GM12878 (cell line): ENCODE measurements around the gene CEP89. TPM values are rescaled to one million over a fixed set of nuclear protein-coding genes. Genes with fewer than 3 reads are reported as not detected.
"Not testable (repeated sequence)": the region's sequence is repeated elsewhere in the genome, so short reads cannot be mapped to it uniquely, and the experiment has no call there.

ENCODE experiments used
- ATAC-seq: fragments of 200-7000 bp; cut with Tn5 transposase; 3 replicates; pipeline ENCODE4 v1.9.1; 2020; ENCODE audit warnings: mild to moderate bottlenecking, moderate library complexity
- BruUV-seq: library from RNA; stranded (reverse); fragments of 400-500 nt; replicated peaks from 2 replicates; lab custom pipeline; 2021; lab: Mats Ljungman, UMichigan
- CTCF ChIA-PET: fragments of 300-600 bp; sonication (Branson Sonifier 250); formaldehyde crosslinking; extraction: SDS; loops from one replicate; lab custom pipeline; 2021; ENCODE audit warnings: inconsistent platforms; lab: Yijun Ruan, JAX
- POLR2A ChIA-PET: fragments of 350-600 bp; formaldehyde crosslinking; extraction: SDS; loops from one replicate; lab custom pipeline; 2021; ENCODE audit warnings: inconsistent platforms; lab: Charles Lee
- RAD21 ChIA-PET: fragments of 300-600 bp; sonication (Branson Sonifier 250); formaldehyde crosslinking; loops from one replicate; lab custom pipeline; 2023; ENCODE audit warnings: antibody characterized with exemption; ENCODE audit not compliant: unreplicated experiment; lab: Charles Lee
- SMC1A ChIA-PET: fragments of 300-600 bp; sonication (Branson Sonifier 250); formaldehyde crosslinking; loops from one replicate; lab custom pipeline; 2023; ENCODE audit not compliant: unreplicated experiment, uncharacterized antibody; lab: Charles Lee
- DNase-seq: peaks from one replicate; pipeline ENCODE4 v3.0.0-alpha.2; 2011; ENCODE audit warnings: low read depth, low spot score
- FAIRE-seq: peaks from 3 replicates; lab custom pipeline; 2011; peaks lifted over from hg19 to GRCh38; lab: Jason Lieb, UNC
- H2AFZ ChIP-seq: 2 replicates; pipeline ENCODE4 v1.6.0; 2011; ENCODE audit warnings: low read depth, low read length, control low read depth; ENCODE audit not compliant: control insufficient read depth
- H3K27ac ChIP-seq: 2 replicates; pipeline ENCODE4 v1.5.1; 2011; ENCODE audit warnings: control low read depth; ENCODE audit not compliant: control insufficient read depth, insufficient read depth
- H3K27me3 ChIP-seq, 2 experiments: replicated peaks in 1 of 2; 2 replicates each; pipeline versions ENCODE4 v1.6.0 to v1.6.1; 2011; ENCODE audit warnings: low read length in 1 of 2; ENCODE audit not compliant: control insufficient read depth in 2 of 2, insufficient read depth in 2 of 2
- H3K36me3 ChIP-seq, 2 experiments: 2 replicates each; pipeline ENCODE4 v1.5.1; 2011; ENCODE audit warnings: low read length in 1 of 2; ENCODE audit not compliant: control insufficient read depth in 2 of 2, insufficient read depth in 2 of 2
- H3K4me1 ChIP-seq: 2 replicates; pipeline ENCODE4 v1.6.1; 2011; ENCODE audit warnings: mild to moderate bottlenecking, low read length, moderate library complexity, mixed read lengths; ENCODE audit not compliant: control insufficient read depth, insufficient read depth
- H3K4me2 ChIP-seq: 2 replicates; pipeline ENCODE4 v1.6.0; 2011; ENCODE audit warnings: control low read depth; ENCODE audit not compliant: control insufficient read depth, insufficient read depth
- H3K4me3 ChIP-seq: fragments of 200-600 bp; sonication (generic); 2 replicates; pipeline ENCODE4 v1.5.1; 2016
- H3K79me2 ChIP-seq: 2 replicates; pipeline ENCODE4 v1.6.0; 2011; ENCODE audit warnings: low read length; ENCODE audit not compliant: control insufficient read depth, insufficient read depth
- H3K9ac ChIP-seq: 2 replicates; pipeline ENCODE4 v1.8.0; 2011; ENCODE audit warnings: low read length, control low read depth, mixed read lengths; ENCODE audit not compliant: control insufficient read depth, insufficient read depth
- H3K9me3 ChIP-seq: replicated peaks from 3 replicates; pipeline ENCODE4 v1.5.1; 2011; ENCODE audit warnings: mild to moderate bottlenecking, low read length; ENCODE audit not compliant: control insufficient read depth, insufficient read depth
- H4K20me1 ChIP-seq: 2 replicates; pipeline ENCODE4 v1.6.0; 2011; ENCODE audit not compliant: control insufficient read depth, insufficient read depth
- JUND ChIP-seq: IDR thresholded peaks from 2 replicates; pipeline ENCODE4 v1.6.1; 2012; ENCODE audit warnings: low read depth, mild to moderate bottlenecking, low read length, improper control_type of control experiment, moderate library complexity
- MYB ChIP-seq: fragments of 150-350 bp; IDR thresholded peaks from 2 replicates; pipeline ENCODE4 v1.6.1; 2014; ENCODE audit warnings: mild to moderate bottlenecking, low read depth, low read length, borderline replicate concordance
- RB1 ChIP-seq: fragments of 450-650 bp; formaldehyde crosslinking; IDR thresholded peaks from 2 replicates; pipeline ENCODE4 v1.6.1; 2017; ENCODE audit warnings: mild to moderate bottlenecking, borderline replicate concordance
- WGBS: methylation state at CpG from one replicate; pipeline ENCODE4 v1.1.6; 2016; ENCODE audit warnings: low lambda C conversion rate; ENCODE audit not compliant: insufficient replicate concordance, insufficient coverage; ENCODE audit errors: missing lambda C conversion rate; 5-methylcytosine and 5-hydroxymethylcytosine counted together
- in situ Hi-C: fragments of 300-500 bp; cut with MboI; formaldehyde crosslinking; loops from 9 replicates; pipeline ENCODE4 v1.14.3; 2018; ENCODE audit warnings: mixed read lengths
- intact Hi-C: fragments of 100-400 bp; cut with micrococcal nuclease; formaldehyde crosslinking; loops from one replicate; pipeline ENCODE4 v1.14.2; 2022; ENCODE audit not compliant: unreplicated experiment
- polyA plus RNA-seq, 11 experiments: library from polyadenylated mRNA; depleted of rRNA in 4 of 11; unstranded in 6 of 11; stranded (reverse) in 5 of 11; fragments of >200 nt; fragmentation: Nextera tagmentation in 4 of 11; fragmentation: Illumina TruSeq in 1 of 11; extraction: Ambion mirVana in 4 of 11; extraction: Trizol in 1 of 11; gene quantifications; 1 replicate in 1 of 11; 2 replicates in 10 of 11; pipeline versions ENCODE4 v1.2.1 to v1.2.3, GENCODE V29; 2011 to 2016; ENCODE audit warnings: inconsistent platforms in 2 of 11, missing spikeins in 2 of 11, low read depth in 1 of 11
- total RNA-seq, 4 experiments: library from RNA; depleted of rRNA in 3 of 4; stranded (reverse); fragments of >200 nt in 3 of 4; fragmentation: Illumina TruSeq in 1 of 4; extraction: Trizol in 1 of 4; gene quantifications; 2 replicates each; pipeline versions ENCODE4 v1.2.1 to v1.2.3, GENCODE V29; 2013 to 2021
- TF ChIP-seq, protein P1 (sequence below): IDR thresholded peaks from 2 replicates; pipeline ENCODE4 v1.6.1; 2012; ENCODE audit warnings: low read depth, low read length, improper control_type of control experiment

CEP89 gene
- total and polyA plus RNA-seq, 10 of the 15 experiments (the other 5 are each of a cell fraction or from before 2014, with no cell fraction given), result 6.0 to 19.3 (median 10.2) TPM

DNA sequence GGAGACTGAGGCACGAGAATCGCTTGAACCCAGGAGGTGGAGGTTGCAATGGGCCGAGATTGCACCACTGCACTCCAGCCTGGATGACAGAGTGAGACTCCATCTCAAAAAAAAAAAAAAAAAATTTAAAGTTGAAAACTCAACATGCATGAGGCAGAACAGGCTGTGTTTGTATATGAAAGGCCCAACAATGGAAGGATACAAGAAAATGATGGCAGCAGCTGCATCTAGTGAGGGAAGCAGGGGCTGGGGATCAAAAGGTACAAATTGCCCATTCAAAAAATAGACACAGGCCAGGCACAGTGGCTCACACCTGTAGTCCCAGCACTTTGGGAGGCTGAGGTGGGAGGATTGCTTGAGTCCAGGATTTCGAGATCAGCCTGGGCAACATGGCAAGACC lies 6.1 kb upstream of the CEP89 start:
- POLR2A ChIA-PET, H3K27ac ChIP-seq, DNase-seq, H3K9me3 ChIP-seq, SMC1A ChIA-PET, H3K4me1 ChIP-seq, H3K79me2 ChIP-seq, H2AFZ ChIP-seq, H3K4me2 ChIP-seq, H3K27me3 ChIP-seq, H3K4me3 ChIP-seq, H3K9ac ChIP-seq, H4K20me1 ChIP-seq, BruUV-seq, ATAC-seq, FAIRE-seq: not testable (repeated sequence)
- ChIA-PET CTCF (interaction anchor here (1.0 to 1.4 kb wide), 2 partner anchors 19 to 206 kb away, joined by 3 to 4 read pairs; no protein-coding TSS in a partner anchor), RAD21 (interaction anchor here (0.6 kb wide), 1 partner anchor 140 kb away, joined by 3 read pairs; no protein-coding TSS in a partner anchor)
- intact Hi-C loops, result loop anchor here (10.0 kb wide), 1 partner anchor 393 kb away; the partner anchor contains the start of gene PDCD5
- H3K36me3 ChIP-seq, result peaks cover 0 to 12% of the 10 kb centered on the region in 2 experiments; a peak in 2 of 4 replicates
- in situ Hi-C loops, result loop anchor here (5.0 kb wide), 1 partner anchor 139 kb away; no protein-coding TSS in a partner anchor
- WGBS, result 88% methylated on average over 4 of the region's 4 CpGs

DNA sequence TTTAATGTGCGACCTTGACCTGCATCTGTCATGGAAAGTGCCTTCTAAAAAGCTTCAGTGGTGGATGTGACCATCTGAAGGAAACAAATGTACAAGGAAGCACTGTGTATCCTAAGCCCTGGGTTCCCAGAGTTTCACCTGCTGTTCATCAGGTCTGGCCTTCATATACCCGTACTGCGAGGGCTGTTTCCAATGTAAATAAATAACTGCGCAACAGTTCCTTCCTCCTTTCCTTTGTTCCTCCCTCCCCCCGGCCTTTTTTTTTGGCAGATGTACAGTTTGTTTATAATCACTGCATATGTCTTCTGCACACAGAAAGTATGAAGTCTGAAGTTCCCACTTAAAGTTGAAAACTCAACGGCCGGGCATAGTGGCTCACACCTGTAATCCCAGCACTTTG lies 5.5 kb upstream of the CEP89 start:
- H2AFZ ChIP-seq, result no peak overlapping the region
- no peak for FAIRE-seq
- TF ChIP-seq, protein P1, sequence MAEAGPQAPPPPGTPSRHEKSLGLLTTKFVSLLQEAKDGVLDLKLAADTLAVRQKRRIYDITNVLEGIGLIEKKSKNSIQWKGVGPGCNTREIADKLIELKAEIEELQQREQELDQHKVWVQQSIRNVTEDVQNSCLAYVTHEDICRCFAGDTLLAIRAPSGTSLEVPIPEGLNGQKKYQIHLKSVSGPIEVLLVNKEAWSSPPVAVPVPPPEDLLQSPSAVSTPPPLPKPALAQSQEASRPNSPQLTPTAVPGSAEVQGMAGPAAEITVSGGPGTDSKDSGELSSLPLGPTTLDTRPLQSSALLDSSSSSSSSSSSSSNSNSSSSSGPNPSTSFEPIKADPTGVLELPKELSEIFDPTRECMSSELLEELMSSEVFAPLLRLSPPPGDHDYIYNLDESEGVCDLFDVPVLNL, result no peak
- TF ChIP-seq MYB, result no peak
- TF ChIP-seq JUND, result no peak
- TF ChIP-seq RB1, result no peak
- ChIA-PET SMC1A (no interaction called here), CTCF (interaction anchor here (1.4 to 2.3 kb wide), 3 partner anchors 148 to 287 kb away, joined by 4 to 9 read pairs (median 5); no protein-coding TSS in a partner anchor), POLR2A (no interaction called here), RAD21 (no interaction called here)
- no peak for DNase-seq
- H3K9me3 ChIP-seq, result no peaks in the 10 kb centered on the region
- no peak overlapping the region for H3K27ac ChIP-seq
- no peak for ATAC-seq
- H3K36me3 ChIP-seq, result peaks cover 0 to 12% of the 10 kb centered on the region in 2 experiments; a peak in 2 of 4 replicates
- no peaks in the 10 kb centered on the region for H3K4me1 ChIP-seq
- in situ Hi-C loops, result loop anchor here (5.0 kb wide), 1 partner anchor 140 kb away; no protein-coding TSS in a partner anchor
- intact Hi-C loops, result loop anchor here (10.0 kb wide), 1 partner anchor 392 kb away; the partner anchor contains the start of gene PDCD5
- no peak overlapping the region for H3K9ac ChIP-seq
- WGBS, result 98% methylated on average over 7 of the region's 7 CpGs
- no peak overlapping the region for H3K4me2 ChIP-seq
- H3K27me3 ChIP-seq, result no peaks in the 10 kb centered on the region
- H3K4me3 ChIP-seq, result no peak overlapping the region
- BruUV-seq, result no TSS peak
- H4K20me1 ChIP-seq, result no peaks in the 10 kb centered on the region
- H3K79me2 ChIP-seq, result peaks cover 2% of the 10 kb centered on the region; the same call in 1 of the 2 replicates
